Smooth muscle cell of the coronary artery (primary cell): Measurements from ENCODE around the gene DMRTC1. TPM values are rescaled to one million over a fixed set of nuclear protein-coding genes. Genes with fewer than 3 reads are reported as not detected.

Experiments
- total RNA-seq: library from RNA; depleted of rRNA; stranded (reverse); fragments of >200 nt; gene quantifications from 2 replicates; pipeline ENCODE4 v1.2.3, GENCODE V29; 2014; ENCODE audit warnings: low replicate concordance

The DMRTC1 gene
- not detected in 2 replicates for total RNA-seq

GRCh38 chrX:72943819-72944169 lies at the start of gene DMRTC1:
Gene DMRTC1, minus strand, starts transcription at chrX:72943837. Its CDS starts 68,143 bp downstream, at chrX:72875694.

GRCh38 chrX:72937906-72938305 lies 5.7 kb downstream of the DMRTC1 start, which contains the start of gene FAM236A:
Gene FAM236A, plus strand, starts transcription at chrX:72938206. Its CDS starts 57 bp downstream, at chrX:72938263.

GRCh38 chrX:72912315-72912714 lies 31.3 kb downstream of the DMRTC1 start, which contains the start of gene FAM236C:
Gene FAM236C, plus strand, starts transcription at chrX:72912615. Its CDS starts 100 bp downstream, at chrX:72912715.

Other genes starting within 250 kb of the DMRTC1 start
- 2.3 and 6.5 TPM in 2 replicates for gene PHKA1, start 229.5 kb downstream of the DMRTC1 start, total RNA-seq
- not detected in 2 replicates for gene DMRTC1B, start 166.9 kb downstream of the DMRTC1 start, total RNA-seq
- not detected in 2 replicates for gene FAM236B, start 161.2 kb downstream of the DMRTC1 start, total RNA-seq
- gene FAM236D, start 135.6 kb downstream of the DMRTC1 start, total RNA-seq, result not detected in 2 replicates
- gene FAM236C, start 31.2 kb downstream of the DMRTC1 start, total RNA-seq, result not detected in 2 replicates
- gene FAM236A, start 5.6 kb downstream of the DMRTC1 start, total RNA-seq, result not detected in 2 replicates
- not detected in 2 replicates for gene PABPC1L2B, start 59.1 kb upstream of the DMRTC1 start, total RNA-seq
- gene PABPC1L2A, start 135.7 kb upstream of the DMRTC1 start, total RNA-seq, result not detected in 2 replicates